Astrocyte (in vitro differentiated cells and primary cell): Measurements from ENCODE around the gene IGF2BP2.

ENCODE experiments used
- EZH2 ChIP-seq: IDR thresholded peaks from 2 replicates; pipeline ENCODE4 v1.6.1; 2012; ENCODE audit warnings: mild to moderate bottlenecking, low read length, inconsistent platforms; ENCODE audit not compliant: insufficient read depth
- TF ChIP-seq, protein P1 (sequence below): IDR thresholded peaks from 2 replicates; pipeline ENCODE4 v1.5.1; 2011; ENCODE audit warnings: low read depth, mild to moderate bottlenecking, inconsistent platforms, low read length, moderate library complexity; ENCODE audit not compliant: insufficient read depth

DNA sequence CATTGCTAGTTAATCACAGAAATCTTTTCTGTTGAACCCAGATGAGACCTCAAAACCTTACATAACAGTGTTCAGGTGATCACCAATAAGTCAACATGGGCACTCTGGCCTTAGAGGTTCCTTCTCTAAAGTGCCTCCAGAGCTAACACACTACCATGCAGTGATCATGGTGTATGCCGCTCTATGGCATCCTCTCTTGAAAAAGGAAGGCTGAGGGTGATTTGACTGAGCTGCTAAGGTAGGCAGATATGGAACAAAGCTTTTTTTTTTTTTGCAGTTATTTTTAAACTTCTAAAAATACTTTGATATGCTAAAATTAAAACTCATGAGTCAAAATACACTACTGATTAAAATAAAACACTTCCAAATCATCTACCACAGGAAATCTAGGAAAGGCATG lies 46.0 kb downstream of the IGF2BP2 start:
- TF ChIP-seq, protein P1, sequence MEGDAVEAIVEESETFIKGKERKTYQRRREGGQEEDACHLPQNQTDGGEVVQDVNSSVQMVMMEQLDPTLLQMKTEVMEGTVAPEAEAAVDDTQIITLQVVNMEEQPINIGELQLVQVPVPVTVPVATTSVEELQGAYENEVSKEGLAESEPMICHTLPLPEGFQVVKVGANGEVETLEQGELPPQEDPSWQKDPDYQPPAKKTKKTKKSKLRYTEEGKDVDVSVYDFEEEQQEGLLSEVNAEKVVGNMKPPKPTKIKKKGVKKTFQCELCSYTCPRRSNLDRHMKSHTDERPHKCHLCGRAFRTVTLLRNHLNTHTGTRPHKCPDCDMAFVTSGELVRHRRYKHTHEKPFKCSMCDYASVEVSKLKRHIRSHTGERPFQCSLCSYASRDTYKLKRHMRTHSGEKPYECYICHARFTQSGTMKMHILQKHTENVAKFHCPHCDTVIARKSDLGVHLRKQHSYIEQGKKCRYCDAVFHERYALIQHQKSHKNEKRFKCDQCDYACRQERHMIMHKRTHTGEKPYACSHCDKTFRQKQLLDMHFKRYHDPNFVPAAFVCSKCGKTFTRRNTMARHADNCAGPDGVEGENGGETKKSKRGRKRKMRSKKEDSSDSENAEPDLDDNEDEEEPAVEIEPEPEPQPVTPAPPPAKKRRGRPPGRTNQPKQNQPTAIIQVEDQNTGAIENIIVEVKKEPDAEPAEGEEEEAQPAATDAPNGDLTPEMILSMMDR = no peak
- no peak for TF ChIP-seq EZH2
